WI38 (cell line): ENCODE results near the gene LENG8.
A peak's percentile ranks its signal among the peaks of the same experiment; 100 is the strongest.

Experiments
- H3K4me3 ChIP-seq: 2 replicates; pipeline ENCODE4 v1.5.1; 2011; ENCODE audit warnings: low read depth, mild to moderate bottlenecking, control low read depth, low read length
- CTCF ChIP-seq: IDR thresholded peaks from 2 replicates; pipeline ENCODE4 v1.5.1; 2012; ENCODE audit warnings: low read depth, mild to moderate bottlenecking, control low read depth, low read length

LENG8 gene

GRCh38 chr19:54470991-54471782 lies 22.2 kb downstream of the LENG8 start:
- H3K4me3 ChIP-seq: peak overlapping the region; percentile 54
- no peak for TF ChIP-seq CTCF

GRCh38 chr19:54473071-54473891 lies 24.3 kb downstream of the LENG8 start, which contains the start of gene CDC42EP5:
CDC42EP5 (minus strand) TSS chr19:54473296; CDS start chr19:54465547, 7,749 bp downstream.
- no peak for TF ChIP-seq CTCF
- H3K4me3 ChIP-seq: peak within 1 kb of the TSS; percentile 58

DNA sequence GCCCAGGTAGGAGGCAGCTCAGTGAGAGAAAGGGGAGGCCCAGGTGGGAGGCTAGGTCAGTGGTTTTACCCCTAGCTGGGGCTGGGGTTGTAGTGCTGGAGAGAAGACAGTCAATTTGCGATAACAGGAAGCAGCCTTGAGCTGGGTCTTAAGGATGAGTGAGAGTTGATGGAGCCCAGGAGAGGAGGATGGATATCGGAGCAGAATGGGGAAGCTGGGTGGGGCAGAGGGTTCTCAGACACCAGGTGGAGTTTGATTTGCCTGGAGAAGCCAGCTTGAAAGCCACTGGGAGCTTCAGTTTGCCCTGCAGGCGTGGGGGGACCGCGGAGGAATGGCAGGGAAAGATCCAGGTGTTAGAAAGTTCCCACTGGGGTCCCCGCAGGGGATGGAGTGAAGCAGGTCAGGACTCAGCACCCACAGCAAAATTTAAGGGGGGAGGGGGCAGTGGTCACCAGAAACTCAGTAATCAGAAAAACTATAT lies 24.9 kb downstream of the LENG8 start:
- TF ChIP-seq CTCF: no peak
- peak overlapping the region; percentile 58 for H3K4me3 ChIP-seq

GRCh38 chr19:54475706-54476105 lies 26.7 kb downstream of the LENG8 start:
- H3K4me3 ChIP-seq: no peak overlapping the region
- TF ChIP-seq CTCF: no peak

- TF ChIP-seq CTCF: no peak
- H3K4me3 ChIP-seq: no peak overlapping the region
These were observed 28.7 kb downstream of the LENG8 start for GRCh38 chr19:54477650-54478049.

DNA sequence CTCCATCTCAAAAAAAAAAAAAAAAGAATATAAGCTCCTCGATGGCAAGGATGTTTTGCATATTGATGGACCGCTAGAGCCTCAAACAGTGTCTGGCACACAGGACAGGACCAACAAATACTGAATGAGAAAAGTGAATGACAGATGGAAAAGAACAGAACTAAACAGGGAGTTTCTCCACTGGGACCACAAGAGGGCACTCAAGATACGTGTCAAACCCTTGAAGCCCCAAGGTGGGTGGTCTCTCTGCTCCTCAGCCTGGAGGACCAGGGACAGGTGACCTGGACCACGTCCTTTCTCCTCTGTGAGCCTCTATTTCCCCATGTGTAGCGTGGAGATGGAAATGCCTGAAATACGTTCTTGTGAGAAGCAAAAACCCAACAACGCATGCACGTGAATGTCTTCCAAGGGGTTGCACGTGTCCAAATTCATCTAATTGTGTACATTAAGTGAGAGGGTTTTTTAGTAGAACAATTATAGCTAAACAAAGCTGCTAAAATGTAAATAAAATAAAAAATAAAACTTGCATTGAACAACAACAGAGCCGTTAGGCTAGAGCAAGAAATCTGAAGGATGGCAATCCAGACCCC lies 29.8 kb downstream of the LENG8 start:
- TF ChIP-seq CTCF: peak; percentile 65
- H3K4me3 ChIP-seq: no peak overlapping the region

- no peak overlapping the region for H3K4me3 ChIP-seq
- TF ChIP-seq CTCF: no peak
These were observed 31.1 kb downstream of the LENG8 start for GRCh38 chr19:54480051-54480450.
